Right kidney (tissue), 1 donor: Measurements from ENCODE around the gene PSAP.
A peak's percentile ranks its signal among the peaks of the same experiment; 100 is the strongest.

Experiments used
- DNase-seq: peaks from one replicate; pipeline ENCODE4 v3.0.0-alpha.2; 2016

The PSAP gene

GRCh38 chr10:71783917-71784678, 67.0 kb downstream of the PSAP start:
- no peak for DNase-seq

GRCh38 chr10:71782917-71783490, 68.0 kb downstream of the PSAP start:
- DNase-seq: no peak

DNA sequence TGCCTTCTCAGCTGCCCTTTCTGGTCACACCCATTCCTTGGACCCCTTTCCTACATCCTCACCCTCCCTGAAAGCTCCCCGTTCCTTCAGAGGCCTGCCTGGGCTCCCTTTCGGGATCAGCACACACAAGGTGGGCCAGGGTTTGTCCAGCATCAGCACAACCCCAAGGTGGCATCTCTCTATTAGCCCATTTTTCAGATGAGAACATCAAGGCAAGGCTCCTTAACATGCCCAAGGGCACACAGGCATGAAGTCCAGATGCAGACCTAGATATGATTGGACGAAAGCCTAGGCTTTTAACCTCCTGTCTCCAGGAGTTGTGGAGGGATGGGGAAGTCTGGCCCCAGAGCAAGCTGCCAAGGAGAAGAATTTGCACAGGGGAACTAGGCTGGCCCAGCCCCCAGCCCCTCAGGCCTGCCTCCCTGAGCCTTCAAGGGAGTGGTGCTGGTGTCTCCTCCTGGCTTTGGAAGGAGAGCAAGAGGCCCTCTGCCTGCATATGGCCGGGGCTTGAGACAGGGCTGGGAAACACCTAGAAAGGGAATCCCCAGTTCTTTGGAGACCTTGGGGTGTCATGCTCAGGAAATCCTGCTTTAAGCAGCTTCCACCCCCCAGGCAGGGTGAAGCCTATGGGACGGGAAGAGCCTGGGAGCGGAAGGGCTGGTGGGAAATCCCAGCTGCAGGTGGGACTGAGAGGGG, 68.7 kb downstream of the PSAP start:
- no peak for DNase-seq

DNA sequence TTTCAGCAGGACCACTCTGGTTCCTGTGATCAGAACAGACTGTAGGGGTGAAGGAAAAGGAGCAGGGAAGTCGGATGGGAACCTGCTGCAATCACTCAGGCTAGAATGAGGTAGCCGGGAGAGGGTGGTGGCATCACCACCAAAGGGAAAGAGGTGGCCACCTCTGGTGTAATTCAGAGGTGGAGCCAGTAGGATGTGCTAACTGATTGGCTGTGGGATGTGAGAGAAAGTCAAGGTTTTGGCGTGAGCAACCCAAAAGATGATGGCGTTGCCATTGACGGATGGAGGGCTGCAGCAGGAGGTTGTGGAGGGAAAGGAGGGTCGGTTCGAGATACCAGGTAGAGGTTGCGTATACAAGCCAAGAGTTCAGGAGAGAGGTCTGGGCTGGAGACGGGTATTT, 70.3 kb downstream of the PSAP start:
- DNase-seq: no peak

DNA sequence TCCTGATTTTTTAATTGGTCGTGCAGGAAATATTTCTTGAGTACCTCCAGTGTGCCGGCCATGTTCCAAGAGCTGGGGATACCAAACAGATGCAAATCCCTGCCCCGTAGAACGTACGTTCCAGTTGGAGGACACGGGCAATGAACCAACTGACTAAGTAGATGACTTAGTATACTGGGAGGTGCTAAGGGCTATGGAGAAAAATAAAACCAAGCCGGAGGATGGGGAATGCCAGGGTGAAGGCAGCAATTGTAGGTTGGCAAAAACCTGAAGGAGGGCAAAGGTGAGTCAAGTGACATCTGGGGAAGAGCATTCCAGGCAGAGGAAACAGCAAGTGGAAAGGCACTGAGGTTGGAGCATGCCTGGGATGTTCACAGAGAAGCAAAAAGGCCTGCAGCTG, 70.9 kb downstream of the PSAP start:
- DNase-seq: no peak

DNA sequence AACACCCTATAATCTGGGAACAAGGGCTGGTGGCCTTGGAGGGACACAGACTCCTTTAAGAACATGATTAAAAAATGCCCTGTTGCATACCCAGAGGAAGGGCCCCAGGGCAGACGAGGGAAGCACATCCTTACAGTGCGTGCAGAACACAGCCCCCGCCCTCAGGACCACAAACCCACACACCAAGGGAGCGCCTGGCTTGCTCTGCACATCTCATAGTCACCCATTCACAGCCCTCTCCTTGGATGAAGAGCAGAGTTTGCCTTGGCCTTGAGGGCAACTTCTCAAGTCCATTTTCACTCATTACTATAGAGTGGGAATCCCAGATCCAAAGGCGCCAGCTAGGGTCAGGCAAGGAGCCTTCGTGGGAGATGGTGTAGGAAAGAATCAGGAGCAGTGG, 71.4 kb downstream of the PSAP start:
- DNase-seq: no peak

- DNase-seq: no peak
Observed at GRCh38 chr10:71778071-71778825, 72.8 kb downstream of the PSAP start.

- no peak for DNase-seq
Observed at GRCh38 chr10:71777213-71777985, 73.7 kb downstream of the PSAP start.

DNA sequence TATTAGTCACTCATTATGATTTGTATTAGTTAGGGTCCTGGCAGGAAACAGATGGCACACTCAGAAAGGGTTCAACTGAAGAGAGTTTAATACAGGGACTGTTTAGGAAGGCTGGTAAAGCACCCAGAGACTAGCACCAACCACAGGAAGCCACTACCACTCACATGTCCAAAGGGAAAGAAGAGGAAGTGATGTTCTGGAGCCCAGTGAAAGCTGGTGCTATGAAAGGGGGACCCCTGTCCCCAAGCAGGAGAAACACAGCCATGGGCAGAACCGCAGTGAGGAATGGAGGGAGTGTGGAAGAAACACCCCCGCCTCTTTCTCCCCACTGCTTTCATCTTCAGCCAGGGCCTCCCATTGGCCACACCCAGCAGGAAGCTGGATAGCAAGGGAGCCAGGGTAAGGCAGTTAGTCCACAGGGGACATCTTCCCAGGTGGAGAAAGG, 74.5 kb downstream of the PSAP start:
- no peak for DNase-seq

GRCh38 chr10:71774916-71775702, 75.9 kb downstream of the PSAP start:
- DNase-seq: no peak

GRCh38 chr10:71773221-71773971, 77.7 kb downstream of the PSAP start, which contains the start of gene VSIR:
VSIR (minus strand) TSS chr10:71773520; CDS start chr10:71773439, 81 bp downstream.
- peak; percentile 86 for DNase-seq

DNA sequence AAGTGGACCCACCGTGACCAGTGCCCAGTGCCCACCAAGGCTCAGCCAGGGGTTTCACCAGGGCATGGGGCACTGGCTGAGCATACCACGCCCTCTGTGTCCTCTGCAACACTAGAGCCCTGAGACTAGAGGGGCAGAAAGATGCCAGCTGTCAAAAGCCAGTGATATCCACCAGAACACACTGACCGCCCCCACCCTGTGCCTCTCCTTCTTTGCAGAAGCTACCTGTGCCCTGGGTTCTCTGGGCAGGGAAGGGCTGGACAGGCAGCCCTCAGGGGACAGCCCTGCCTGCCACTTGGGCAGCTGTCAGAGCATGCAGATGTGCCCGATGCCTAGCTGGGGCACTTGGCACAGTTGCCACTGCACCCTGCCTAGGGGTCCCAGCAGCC, 78.2 kb downstream of the PSAP start:
- no peak for DNase-seq

DNA sequence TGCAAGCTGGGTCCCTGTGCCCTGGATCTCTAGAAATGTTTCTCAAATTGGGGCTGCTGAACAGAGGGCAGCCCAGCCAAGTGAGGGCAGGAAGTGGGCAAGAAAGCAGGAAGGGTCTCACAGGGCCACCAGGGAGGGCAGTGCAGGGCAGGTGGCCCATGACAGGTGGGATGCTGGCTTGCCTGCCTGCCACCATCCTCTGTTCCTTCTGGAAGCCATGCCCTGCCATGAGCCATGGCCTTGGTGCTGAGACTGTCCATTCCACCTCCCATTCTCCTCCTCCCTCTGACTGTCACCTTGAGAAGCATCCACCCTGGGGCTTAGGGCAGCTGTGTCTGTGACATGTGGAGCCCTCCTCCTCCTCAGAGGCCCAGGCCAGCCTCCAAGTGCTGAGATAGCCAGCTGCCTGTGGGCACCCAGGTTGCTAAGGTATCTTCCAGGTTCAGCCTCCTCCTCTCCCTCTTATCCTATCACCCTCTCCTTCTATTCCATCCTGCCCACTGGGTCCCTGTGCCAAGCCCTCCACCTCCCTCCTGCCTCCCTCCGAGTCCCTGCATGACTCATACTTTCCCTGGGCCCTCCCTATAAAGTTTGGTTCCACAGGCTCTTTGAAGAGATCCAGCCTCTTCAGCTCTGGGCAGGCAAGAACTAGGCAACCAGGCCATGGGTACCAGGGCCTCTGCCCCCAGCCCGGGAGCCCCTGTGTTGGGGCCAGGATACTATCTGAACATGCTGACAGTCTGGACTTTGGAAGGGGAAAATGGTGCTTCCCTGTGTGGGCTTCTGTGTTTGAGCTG, 79.0 kb downstream of the PSAP start:
- DNase-seq: no peak

GRCh38 chr10:71771204-71771603, 79.8 kb downstream of the PSAP start:
- no peak for DNase-seq

- DNase-seq: no peak
Observed at GRCh38 chr10:71770789-71771188, 80.3 kb downstream of the PSAP start.

- no peak for DNase-seq
Observed at GRCh38 chr10:71770255-71770654, 80.8 kb downstream of the PSAP start.

DNA sequence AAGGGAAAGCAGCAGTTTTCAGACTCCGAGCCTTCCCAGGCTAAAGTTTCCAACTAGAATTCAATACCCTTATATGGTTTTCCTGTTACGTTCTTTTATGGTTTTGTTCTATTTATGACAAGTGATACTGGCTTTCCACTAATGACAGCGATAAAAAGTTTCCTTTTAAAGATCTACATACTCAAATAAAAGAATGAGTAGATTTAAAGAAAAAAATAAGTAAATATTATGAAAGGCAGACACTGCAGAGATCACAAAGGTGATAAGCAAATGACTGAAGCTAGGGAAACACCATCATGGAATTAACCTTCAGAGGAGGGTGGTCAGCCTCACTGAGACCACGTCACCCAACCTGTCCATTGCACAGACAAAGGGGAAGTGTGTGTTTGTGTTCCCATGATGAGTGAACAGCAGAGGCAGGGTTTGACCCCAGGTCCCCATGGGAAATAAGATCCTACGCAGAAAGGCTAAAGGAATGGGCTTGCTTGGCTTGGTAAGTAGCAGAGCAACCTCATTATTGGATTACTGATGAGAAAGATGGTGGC, 81.7 kb downstream of the PSAP start:
- DNase-seq: no peak

- DNase-seq: no peak
Observed at GRCh38 chr10:71767420-71768035, 83.5 kb downstream of the PSAP start.
